ENCODE measurements around the gene BCL2L11. TPM values are rescaled to one million over a fixed set of nuclear protein-coding genes. Genes with fewer than 3 reads are reported as not detected.

The BCL2L11 gene
- total and polyA plus RNA-seq, 9 of the 15 experiments (the other 6 are each of a cell fraction or from before 2014, with no cell fraction given) = 2.2 to 18.8 (median 5.0) TPM

DNA sequence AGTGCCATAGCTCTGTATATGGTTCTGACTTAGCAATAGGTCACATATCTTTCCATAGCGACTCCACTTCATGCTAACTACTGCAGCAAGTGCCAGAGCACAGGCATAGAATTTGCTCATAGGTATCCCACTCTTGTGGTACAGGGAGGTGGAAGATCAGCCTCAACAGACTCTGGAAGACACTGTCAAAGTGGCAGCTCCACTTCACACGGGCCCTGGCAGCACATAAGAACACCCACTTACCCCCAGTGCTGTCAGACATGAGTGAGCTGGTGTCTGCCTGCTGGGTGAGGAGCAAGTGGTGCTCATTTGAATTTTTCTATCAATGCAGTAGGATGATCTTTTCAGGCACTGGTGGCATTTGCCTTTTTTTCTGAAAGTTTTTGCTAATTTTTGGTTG, 48.6 kb downstream of the BCL2L11 start:
- POLR2A ChIA-PET = interaction anchor here (1.0 to 3.1 kb wide), 7 partner anchors 9 to 25 kb away, joined by 3 to 23 read pairs (median 5); no protein-coding TSS in a partner anchor
- peak; percentile 20; the same call in 2 of the 3 replicates for ATAC-seq
- TF ChIP-seq MTF1 (CRISPR knock-in tag; IDR thresholded peaks at IDR 0.05; ENCODE audit: borderline replicate concordance) = no peak
- TF ChIP-seq, protein P1, sequence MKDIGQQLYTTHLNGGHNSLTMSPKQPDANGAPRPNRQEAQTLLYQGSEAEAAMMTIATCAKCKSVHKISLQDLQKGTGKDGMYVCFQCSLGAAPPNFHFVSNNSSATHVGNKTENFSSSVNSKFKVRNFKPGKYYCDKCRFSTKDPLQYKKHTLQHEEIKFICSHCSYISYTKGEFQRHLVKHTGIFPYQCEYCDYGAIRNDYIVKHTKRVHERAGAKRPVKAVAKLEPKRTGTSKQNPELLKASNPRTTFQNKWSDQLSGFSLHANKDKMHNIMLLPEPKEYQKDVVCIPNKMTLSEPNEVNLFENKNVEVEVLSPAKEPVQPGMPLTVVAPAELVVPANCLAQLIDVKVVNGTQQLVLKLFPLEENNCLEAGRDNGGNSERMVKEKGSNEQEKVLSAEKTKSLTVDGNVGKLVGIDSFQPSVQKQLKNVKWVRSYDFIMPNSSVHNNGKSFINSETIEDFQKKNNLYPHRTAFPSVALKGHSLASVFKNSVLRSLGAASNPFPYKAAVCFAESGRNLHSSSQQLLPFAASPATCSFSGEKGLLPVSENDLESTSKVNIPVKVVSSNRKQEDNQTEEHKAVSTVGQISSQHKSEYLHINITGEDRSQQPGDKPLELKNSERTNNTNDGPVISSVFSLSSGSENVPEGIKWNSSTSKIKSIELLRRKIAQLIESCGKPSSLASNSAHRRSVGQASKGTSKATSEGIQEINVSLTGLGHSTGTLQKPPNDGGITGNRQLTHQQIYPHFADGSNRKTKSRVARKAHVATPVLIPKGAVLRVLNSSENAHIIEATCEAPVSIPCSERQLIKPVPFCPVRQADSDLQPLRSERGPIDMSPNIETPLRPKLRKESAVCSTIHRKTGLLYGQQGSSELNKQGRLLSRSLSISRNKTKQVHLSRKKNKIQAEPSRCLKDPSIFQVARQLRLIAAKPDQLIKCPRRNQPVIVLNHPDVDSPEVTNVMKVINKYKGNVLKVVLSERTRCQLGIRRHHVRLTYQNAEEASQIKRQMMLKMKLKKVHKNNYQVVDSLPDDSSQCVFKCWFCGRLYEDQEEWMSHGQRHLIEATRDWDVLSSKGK (CRISPR knock-in tag; IDR thresholded peaks at IDR 0.05) = no peak
- TF ChIP-seq REST (IDR thresholded peaks at IDR 0.05; ENCODE audit: borderline replicate concordance) = no peak
- no peak for TF ChIP-seq REST (CRISPR knock-in tag; IDR thresholded peaks at IDR 0.05; ENCODE audit: low read depth)
- TF ChIP-seq, protein P2, sequence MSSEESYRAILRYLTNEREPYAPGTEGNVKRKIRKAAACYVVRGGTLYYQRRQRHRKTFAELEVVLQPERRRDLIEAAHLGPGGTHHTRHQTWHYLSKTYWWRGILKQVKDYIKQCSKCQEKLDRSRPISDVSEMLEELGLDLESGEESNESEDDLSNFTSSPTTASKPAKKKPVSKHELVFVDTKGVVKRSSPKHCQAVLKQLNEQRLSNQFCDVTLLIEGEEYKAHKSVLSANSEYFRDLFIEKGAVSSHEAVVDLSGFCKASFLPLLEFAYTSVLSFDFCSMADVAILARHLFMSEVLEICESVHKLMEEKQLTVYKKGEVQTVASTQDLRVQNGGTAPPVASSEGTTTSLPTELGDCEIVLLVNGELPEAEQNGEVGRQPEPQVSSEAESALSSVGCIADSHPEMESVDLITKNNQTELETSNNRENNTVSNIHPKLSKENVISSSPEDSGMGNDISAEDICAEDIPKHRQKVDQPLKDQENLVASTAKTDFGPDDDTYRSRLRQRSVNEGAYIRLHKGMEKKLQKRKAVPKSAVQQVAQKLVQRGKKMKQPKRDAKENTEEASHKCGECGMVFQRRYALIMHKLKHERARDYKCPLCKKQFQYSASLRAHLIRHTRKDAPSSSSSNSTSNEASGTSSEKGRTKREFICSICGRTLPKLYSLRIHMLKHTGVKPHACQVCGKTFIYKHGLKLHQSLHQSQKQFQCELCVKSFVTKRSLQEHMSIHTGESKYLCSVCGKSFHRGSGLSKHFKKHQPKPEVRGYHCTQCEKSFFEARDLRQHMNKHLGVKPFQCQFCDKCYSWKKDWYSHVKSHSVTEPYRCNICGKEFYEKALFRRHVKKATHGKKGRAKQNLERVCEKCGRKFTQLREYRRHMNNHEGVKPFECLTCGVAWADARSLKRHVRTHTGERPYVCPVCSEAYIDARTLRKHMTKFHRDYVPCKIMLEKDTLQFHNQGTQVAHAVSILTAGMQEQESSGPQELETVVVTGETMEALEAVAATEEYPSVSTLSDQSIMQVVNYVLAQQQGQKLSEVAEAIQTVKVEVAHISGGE (CRISPR knock-in tag; IDR thresholded peaks at IDR 0.05) = no peak
- TF ChIP-seq MEF2A (IDR thresholded peaks at IDR 0.05; ENCODE audit: control insufficient read depth, low read depth, low read length) = no peak

More for the DNA sequence above, 48.6 kb downstream of the BCL2L11 start:
- no peaks in the 10 kb centered on the region for H3K9me3 ChIP-seq (replicated peaks; ENCODE audit: control insufficient read depth, insufficient read depth, low read depth, low read length)
- no TSS peak for BruUV-seq (replicated peaks)
- H3K9ac ChIP-seq (ENCODE audit: insufficient read depth in 1 of 2, low read depth in 2 of 2, low read length in 2 of 2) = no peak overlapping the region
- intact Hi-C loops (cut with micrococcal nuclease) = no loop called here
- H3K36me3 ChIP-seq (ENCODE audit: control insufficient read depth, insufficient read depth, low read length) = peaks cover 21% of the 10 kb centered on the region
- no peaks in the 10 kb centered on the region for H3K79me2 ChIP-seq (ENCODE audit: control insufficient read depth, insufficient read depth, low read length)
- peaks cover 21 to 26% of the 10 kb centered on the region in 2 experiments for H3K4me1 ChIP-seq (replicated peaks in 1 of 2; ENCODE audit: control insufficient read depth in 2 of 2, insufficient read depth in 2 of 2, low read length in 2 of 2)
- peaks cover 0 to 12% of the 10 kb centered on the region in 2 experiments; a peak in 2 of 5 replicates for H3K27me3 ChIP-seq (ENCODE audit: control insufficient read depth in 2 of 2, insufficient read depth in 2 of 2, low read length in 2 of 2)
- CTCF ChIA-PET (ENCODE audit: low intra/inter-chr PET ratio) = no interaction called here
- H2AFZ ChIP-seq (ENCODE audit: low read depth, low read length) = no peak overlapping the region
- H3K27ac ChIP-seq (ENCODE audit: extremely low read depth, low read depth, low read length) = no peak overlapping the region
- H3K9me1 ChIP-seq (ENCODE audit: control insufficient read depth, insufficient read depth, low read length) = no peaks in the 10 kb centered on the region
- DNase-seq (ENCODE audit: extremely low read depth in 1 of 4, low spot score in 3 of 4) (no peak), FAIRE-seq (peak; percentile 26)
- H3K4me2 ChIP-seq (ENCODE audit: insufficient read depth, low read length) = no peak overlapping the region
- in situ Hi-C loops (cut with MboI) = no loop called here
- H4K20me1 ChIP-seq (replicated peaks; ENCODE audit: control insufficient read depth, insufficient read depth, low read length) = no peaks in the 10 kb centered on the region; the same call in 1 of the 2 replicates
- no peak overlapping the region for H3K4me3 ChIP-seq
- 25% methylated on average over 2 of the region's 2 CpGs for WGBS (ENCODE audit: insufficient coverage, low coverage, missing lambda C conversion rate)
